IMR-90 (cell line): ENCODE results near the gene PGS1.

Source experiments
- BHLHE40 ChIP-seq: fragments of 150-350 bp; IDR thresholded peaks from 2 replicates; pipeline ENCODE4 v1.6.1; 2016; ENCODE audit warnings: mild to moderate bottlenecking, low read depth, low read length
- CEBPB ChIP-seq: IDR thresholded peaks from 2 replicates; pipeline ENCODE4 v1.6.1; 2012; ENCODE audit warnings: low read depth, low read length, improper control_type of control experiment
- CHD1 ChIP-seq: IDR thresholded peaks from 2 replicates; pipeline ENCODE4 v1.6.1; 2012; ENCODE audit warnings: low read depth, low read length, improper control_type of control experiment
- FOS ChIP-seq: fragments of 150-350 bp; IDR thresholded peaks from 2 replicates; pipeline ENCODE4 v1.6.1; 2016; ENCODE audit warnings: low read depth, low read length
- MAFK ChIP-seq: IDR thresholded peaks from 2 replicates; pipeline ENCODE4 v1.6.1; 2012; ENCODE audit warnings: low read depth, low read length, improper control_type of control experiment
- MAZ ChIP-seq: IDR thresholded peaks from 2 replicates; pipeline ENCODE4 v1.6.1; 2012; ENCODE audit warnings: low read depth, mild to moderate bottlenecking, low read length, improper control_type of control experiment, moderate library complexity, borderline replicate concordance
- POLR2A ChIP-seq: IDR thresholded peaks from 2 replicates; pipeline ENCODE4 v1.6.1; 2012; ENCODE audit warnings: mild to moderate bottlenecking, low read depth, low read length
- RAD21 ChIP-seq: IDR thresholded peaks from 2 replicates; pipeline ENCODE4 v1.6.1; 2012; ENCODE audit warnings: low read length, improper control_type of control experiment
- RCOR1 ChIP-seq: IDR thresholded peaks from 2 replicates; pipeline ENCODE4 v1.6.1; 2012; ENCODE audit warnings: mild to moderate bottlenecking, low read length, improper control_type of control experiment; ENCODE audit not compliant: insufficient replicate concordance
- RFX5 ChIP-seq: IDR thresholded peaks from 2 replicates; pipeline ENCODE4 v1.8.0; 2012; ENCODE audit warnings: low read depth, mild to moderate bottlenecking, low read length, moderate library complexity
- SMC3 ChIP-seq: fragments of 150-350 bp; IDR thresholded peaks from 2 replicates; pipeline ENCODE4 v1.6.1; 2016; ENCODE audit warnings: low read depth, mild to moderate bottlenecking, antibody characterized with exemption, low read length, moderate library complexity
- TF ChIP-seq, protein P1 (sequence below): conservative IDR thresholded peaks from 2 replicates; pipeline ENCODE4 v1.5.1; 2012; ENCODE audit warnings: mild to moderate bottlenecking, low read depth, low read length, improper control_type of control experiment
- TF ChIP-seq, protein P2 (sequence below): fragments of 150-350 bp; IDR thresholded peaks from 2 replicates; pipeline ENCODE4 v1.6.1; 2016; ENCODE audit warnings: low read depth, mild to moderate bottlenecking, low read length, moderate library complexity, borderline replicate concordance
- TF ChIP-seq, protein P3 (sequence below): fragments of 150-350 bp; IDR thresholded peaks from 2 replicates; pipeline ENCODE4 v1.6.1; 2017; ENCODE audit warnings: mild to moderate bottlenecking, antibody characterized with exemption, low read length, low read depth

DNA sequence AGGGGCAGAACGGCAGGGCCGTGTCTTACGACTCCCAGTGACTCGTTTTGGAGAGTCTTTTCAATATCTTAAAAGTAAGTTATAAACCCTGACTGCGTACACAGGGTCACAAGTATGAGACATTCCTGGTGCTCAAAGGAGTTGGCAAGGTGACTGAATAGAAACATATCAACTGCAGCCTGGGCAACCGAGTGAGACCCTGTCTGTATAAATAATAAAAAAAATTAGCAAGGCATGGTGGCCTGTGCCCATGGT lies 83.3 kb downstream of the PGS1 start:
- TF ChIP-seq, protein P1, sequence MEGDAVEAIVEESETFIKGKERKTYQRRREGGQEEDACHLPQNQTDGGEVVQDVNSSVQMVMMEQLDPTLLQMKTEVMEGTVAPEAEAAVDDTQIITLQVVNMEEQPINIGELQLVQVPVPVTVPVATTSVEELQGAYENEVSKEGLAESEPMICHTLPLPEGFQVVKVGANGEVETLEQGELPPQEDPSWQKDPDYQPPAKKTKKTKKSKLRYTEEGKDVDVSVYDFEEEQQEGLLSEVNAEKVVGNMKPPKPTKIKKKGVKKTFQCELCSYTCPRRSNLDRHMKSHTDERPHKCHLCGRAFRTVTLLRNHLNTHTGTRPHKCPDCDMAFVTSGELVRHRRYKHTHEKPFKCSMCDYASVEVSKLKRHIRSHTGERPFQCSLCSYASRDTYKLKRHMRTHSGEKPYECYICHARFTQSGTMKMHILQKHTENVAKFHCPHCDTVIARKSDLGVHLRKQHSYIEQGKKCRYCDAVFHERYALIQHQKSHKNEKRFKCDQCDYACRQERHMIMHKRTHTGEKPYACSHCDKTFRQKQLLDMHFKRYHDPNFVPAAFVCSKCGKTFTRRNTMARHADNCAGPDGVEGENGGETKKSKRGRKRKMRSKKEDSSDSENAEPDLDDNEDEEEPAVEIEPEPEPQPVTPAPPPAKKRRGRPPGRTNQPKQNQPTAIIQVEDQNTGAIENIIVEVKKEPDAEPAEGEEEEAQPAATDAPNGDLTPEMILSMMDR = no peak
- no peak for TF ChIP-seq MAZ
- no peak for TF ChIP-seq POLR2A
- TF ChIP-seq BHLHE40 = no peak
- no peak for TF ChIP-seq MAFK
- TF ChIP-seq SMC3 = no peak
- no peak for TF ChIP-seq FOS
- no peak for TF ChIP-seq RAD21
- TF ChIP-seq, protein P2, sequence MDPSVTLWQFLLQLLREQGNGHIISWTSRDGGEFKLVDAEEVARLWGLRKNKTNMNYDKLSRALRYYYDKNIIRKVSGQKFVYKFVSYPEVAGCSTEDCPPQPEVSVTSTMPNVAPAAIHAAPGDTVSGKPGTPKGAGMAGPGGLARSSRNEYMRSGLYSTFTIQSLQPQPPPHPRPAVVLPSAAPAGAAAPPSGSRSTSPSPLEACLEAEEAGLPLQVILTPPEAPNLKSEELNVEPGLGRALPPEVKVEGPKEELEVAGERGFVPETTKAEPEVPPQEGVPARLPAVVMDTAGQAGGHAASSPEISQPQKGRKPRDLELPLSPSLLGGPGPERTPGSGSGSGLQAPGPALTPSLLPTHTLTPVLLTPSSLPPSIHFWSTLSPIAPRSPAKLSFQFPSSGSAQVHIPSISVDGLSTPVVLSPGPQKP = no peak
- no peak for TF ChIP-seq CEBPB
- TF ChIP-seq, protein P3, sequence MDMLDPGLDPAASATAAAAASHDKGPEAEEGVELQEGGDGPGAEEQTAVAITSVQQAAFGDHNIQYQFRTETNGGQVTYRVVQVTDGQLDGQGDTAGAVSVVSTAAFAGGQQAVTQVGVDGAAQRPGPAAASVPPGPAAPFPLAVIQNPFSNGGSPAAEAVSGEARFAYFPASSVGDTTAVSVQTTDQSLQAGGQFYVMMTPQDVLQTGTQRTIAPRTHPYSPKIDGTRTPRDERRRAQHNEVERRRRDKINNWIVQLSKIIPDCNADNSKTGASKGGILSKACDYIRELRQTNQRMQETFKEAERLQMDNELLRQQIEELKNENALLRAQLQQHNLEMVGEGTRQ = no peak
- TF ChIP-seq RFX5 = no peak
- TF ChIP-seq RCOR1 = no peak
- no peak for TF ChIP-seq CHD1
